WTC11 (cell line): Measurements from ENCODE around the gene HES4.
"Not testable (repeated sequence)": the region's sequence is repeated elsewhere in the genome, so short reads cannot be mapped to it uniquely, and the experiment has no call there.

Experiments
- ATF2 ChIP-seq: sonication (generic); formaldehyde crosslinking; IDR thresholded peaks from 2 replicates; pipeline ENCODE4 v1.8.1; 2022; ENCODE audit warnings: low read depth, missing genetic modification reagents, borderline replicate concordance
- CDX4 ChIP-seq: fragments of 250-450 bp; sonication (Bioruptor Pico); IDR thresholded peaks from 2 replicates; pipeline ENCODE4 v1.9.0; 2021; ENCODE audit warnings: moderate library complexity, mild to moderate bottlenecking, inconsistent platforms, borderline replicate concordance
- JUN ChIP-seq: sonication (generic); formaldehyde crosslinking; IDR thresholded peaks from 2 replicates; pipeline ENCODE4 v1.8.0; 2023; ENCODE audit warnings: mild to moderate bottlenecking, missing genetic modification reagents
- SMAD3 ChIP-seq: sonication (generic); formaldehyde crosslinking; IDR thresholded peaks from 2 replicates; pipeline ENCODE4 v1.8.0; 2022; ENCODE audit warnings: missing genetic modification reagents, mild to moderate bottlenecking, borderline replicate concordance
- TCF7 ChIP-seq: sonication (generic); formaldehyde crosslinking; IDR thresholded peaks from 2 replicates; pipeline ENCODE4 v1.8.0; 2022; ENCODE audit warnings: mild to moderate bottlenecking, low read depth, missing genetic modification reagents, moderate library complexity
- ZNF232 ChIP-seq: sonication (generic); formaldehyde crosslinking; IDR thresholded peaks from 2 replicates; pipeline ENCODE4 v1.8.0; 2022; ENCODE audit warnings: mild to moderate bottlenecking, missing genetic modification reagents
- TF ChIP-seq, protein P1 (sequence below): sonication (generic); formaldehyde crosslinking; IDR thresholded peaks from 2 replicates; pipeline ENCODE4 v1.8.0; 2022; ENCODE audit warnings: mild to moderate bottlenecking, missing genetic modification reagents
- TF ChIP-seq, protein P2 (sequence below): sonication (generic); formaldehyde crosslinking; conservative IDR thresholded peaks from 2 replicates; pipeline ENCODE4 v1.8.1; 2023; ENCODE audit warnings: mild to moderate bottlenecking, low read depth, missing genetic modification reagents, moderate library complexity
- TF ChIP-seq, protein P3 (sequence below): fragments of 200-600 bp; IDR thresholded peaks from 2 replicates; pipeline ENCODE4 v1.8.0; 2022; ENCODE audit warnings: antibody characterized with exemption
- TF ChIP-seq, protein P4 (sequence below): sonication (generic); formaldehyde crosslinking; IDR thresholded peaks from 2 replicates; pipeline ENCODE4 v1.8.1; 2023; ENCODE audit warnings: mild to moderate bottlenecking, missing genetic modification reagents
- TF ChIP-seq, protein P5 (sequence below): sonication (generic); formaldehyde crosslinking; IDR thresholded peaks from 2 replicates; pipeline ENCODE4 v1.8.0; 2022; ENCODE audit warnings: mild to moderate bottlenecking, missing genetic modification reagents

DNA sequence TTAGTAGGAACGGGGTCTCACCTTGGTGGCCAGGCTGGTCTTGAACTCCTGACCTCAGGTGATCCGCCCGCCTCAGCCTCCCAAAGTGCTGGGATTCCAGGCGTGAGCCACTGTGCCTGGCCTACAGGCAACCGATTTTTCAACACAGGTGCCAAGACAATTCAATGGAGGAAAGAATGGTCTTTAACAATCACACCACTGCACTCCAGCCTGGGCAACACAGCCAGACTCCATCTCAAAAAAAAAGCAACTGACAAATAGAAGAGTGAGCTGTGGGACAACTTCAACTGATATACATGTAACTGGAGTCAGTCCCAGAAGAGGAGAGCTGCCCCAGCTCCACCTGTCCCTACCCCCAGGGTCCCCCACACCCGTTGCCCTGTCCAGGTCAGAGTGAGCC is 5.4 kb downstream of the HES4 start:
- TF ChIP-seq, protein P1, sequence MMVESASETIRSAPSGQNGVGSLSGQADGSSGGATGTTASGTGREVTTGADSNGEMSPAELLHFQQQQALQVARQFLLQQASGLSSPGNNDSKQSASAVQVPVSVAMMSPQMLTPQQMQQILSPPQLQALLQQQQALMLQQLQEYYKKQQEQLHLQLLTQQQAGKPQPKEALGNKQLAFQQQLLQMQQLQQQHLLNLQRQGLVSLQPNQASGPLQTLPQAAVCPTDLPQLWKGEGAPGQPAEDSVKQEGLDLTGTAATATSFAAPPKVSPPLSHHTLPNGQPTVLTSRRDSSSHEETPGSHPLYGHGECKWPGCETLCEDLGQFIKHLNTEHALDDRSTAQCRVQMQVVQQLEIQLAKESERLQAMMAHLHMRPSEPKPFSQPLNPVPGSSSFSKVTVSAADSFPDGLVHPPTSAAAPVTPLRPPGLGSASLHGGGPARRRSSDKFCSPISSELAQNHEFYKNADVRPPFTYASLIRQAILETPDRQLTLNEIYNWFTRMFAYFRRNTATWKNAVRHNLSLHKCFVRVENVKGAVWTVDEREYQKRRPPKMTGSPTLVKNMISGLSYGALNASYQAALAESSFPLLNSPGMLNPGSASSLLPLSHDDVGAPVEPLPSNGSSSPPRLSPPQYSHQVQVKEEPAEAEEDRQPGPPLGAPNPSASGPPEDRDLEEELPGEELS: not testable (repeated sequence)
- TF ChIP-seq SMAD3 (CRISPR knock-in tag); CDX4; TCF7 (CRISPR knock-in tag); JUN (CRISPR knock-in tag); ZNF232 (CRISPR knock-in tag); ATF2: not testable (repeated sequence)
- TF ChIP-seq, protein P2, sequence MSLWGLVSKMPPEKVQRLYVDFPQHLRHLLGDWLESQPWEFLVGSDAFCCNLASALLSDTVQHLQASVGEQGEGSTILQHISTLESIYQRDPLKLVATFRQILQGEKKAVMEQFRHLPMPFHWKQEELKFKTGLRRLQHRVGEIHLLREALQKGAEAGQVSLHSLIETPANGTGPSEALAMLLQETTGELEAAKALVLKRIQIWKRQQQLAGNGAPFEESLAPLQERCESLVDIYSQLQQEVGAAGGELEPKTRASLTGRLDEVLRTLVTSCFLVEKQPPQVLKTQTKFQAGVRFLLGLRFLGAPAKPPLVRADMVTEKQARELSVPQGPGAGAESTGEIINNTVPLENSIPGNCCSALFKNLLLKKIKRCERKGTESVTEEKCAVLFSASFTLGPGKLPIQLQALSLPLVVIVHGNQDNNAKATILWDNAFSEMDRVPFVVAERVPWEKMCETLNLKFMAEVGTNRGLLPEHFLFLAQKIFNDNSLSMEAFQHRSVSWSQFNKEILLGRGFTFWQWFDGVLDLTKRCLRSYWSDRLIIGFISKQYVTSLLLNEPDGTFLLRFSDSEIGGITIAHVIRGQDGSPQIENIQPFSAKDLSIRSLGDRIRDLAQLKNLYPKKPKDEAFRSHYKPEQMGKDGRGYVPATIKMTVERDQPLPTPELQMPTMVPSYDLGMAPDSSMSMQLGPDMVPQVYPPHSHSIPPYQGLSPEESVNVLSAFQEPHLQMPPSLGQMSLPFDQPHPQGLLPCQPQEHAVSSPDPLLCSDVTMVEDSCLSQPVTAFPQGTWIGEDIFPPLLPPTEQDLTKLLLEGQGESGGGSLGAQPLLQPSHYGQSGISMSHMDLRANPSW (CRISPR knock-in tag): not testable (repeated sequence)
- TF ChIP-seq, protein P3, sequence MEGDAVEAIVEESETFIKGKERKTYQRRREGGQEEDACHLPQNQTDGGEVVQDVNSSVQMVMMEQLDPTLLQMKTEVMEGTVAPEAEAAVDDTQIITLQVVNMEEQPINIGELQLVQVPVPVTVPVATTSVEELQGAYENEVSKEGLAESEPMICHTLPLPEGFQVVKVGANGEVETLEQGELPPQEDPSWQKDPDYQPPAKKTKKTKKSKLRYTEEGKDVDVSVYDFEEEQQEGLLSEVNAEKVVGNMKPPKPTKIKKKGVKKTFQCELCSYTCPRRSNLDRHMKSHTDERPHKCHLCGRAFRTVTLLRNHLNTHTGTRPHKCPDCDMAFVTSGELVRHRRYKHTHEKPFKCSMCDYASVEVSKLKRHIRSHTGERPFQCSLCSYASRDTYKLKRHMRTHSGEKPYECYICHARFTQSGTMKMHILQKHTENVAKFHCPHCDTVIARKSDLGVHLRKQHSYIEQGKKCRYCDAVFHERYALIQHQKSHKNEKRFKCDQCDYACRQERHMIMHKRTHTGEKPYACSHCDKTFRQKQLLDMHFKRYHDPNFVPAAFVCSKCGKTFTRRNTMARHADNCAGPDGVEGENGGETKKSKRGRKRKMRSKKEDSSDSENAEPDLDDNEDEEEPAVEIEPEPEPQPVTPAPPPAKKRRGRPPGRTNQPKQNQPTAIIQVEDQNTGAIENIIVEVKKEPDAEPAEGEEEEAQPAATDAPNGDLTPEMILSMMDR: not testable (repeated sequence)
- TF ChIP-seq, protein P4, sequence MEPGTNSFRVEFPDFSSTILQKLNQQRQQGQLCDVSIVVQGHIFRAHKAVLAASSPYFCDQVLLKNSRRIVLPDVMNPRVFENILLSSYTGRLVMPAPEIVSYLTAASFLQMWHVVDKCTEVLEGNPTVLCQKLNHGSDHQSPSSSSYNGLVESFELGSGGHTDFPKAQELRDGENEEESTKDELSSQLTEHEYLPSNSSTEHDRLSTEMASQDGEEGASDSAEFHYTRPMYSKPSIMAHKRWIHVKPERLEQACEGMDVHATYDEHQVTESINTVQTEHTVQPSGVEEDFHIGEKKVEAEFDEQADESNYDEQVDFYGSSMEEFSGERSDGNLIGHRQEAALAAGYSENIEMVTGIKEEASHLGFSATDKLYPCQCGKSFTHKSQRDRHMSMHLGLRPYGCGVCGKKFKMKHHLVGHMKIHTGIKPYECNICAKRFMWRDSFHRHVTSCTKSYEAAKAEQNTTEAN (CRISPR knock-in tag): not testable (repeated sequence)
- TF ChIP-seq, protein P5, sequence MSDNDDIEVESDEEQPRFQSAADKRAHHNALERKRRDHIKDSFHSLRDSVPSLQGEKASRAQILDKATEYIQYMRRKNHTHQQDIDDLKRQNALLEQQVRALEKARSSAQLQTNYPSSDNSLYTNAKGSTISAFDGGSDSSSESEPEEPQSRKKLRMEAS: not testable (repeated sequence)
